OCI-LY1 (cell line): ENCODE data around the gene VMP1.
"Not testable (repeated sequence)": the region's sequence is repeated elsewhere in the genome, so short reads cannot be mapped to it uniquely, and the experiment has no call there.

Source experiments
- H2AFZ ChIP-seq: fragments of 200-600 bp; sonication (generic), shearing (Covaris generic); 2 replicates; pipeline ENCODE4 v1.6.0; 2014; ENCODE audit warnings: antibody characterized with exemption, mild to moderate bottlenecking, low read length
- H3F3A ChIP-seq: fragments of 200-600 bp; sonication (generic), shearing (Covaris generic); 2 replicates; pipeline ENCODE4 v1.6.0; 2014; ENCODE audit warnings: mild to moderate bottlenecking, antibody characterized with exemption, low read length, moderate library complexity; ENCODE audit not compliant: insufficient read depth
- H3K27ac ChIP-seq: fragments of 200-600 bp; sonication (generic); 2 replicates; pipeline ENCODE4 v1.5.1; 2014; ENCODE audit warnings: low read length, mixed run types, mild to moderate bottlenecking, low read depth; ENCODE audit not compliant: poor library complexity, severe bottlenecking
- H3K27me3 ChIP-seq: fragments of 200-600 bp; sonication (generic); 2 replicates; pipeline ENCODE4 v1.6.0; 2014; ENCODE audit warnings: antibody characterized with exemption, mild to moderate bottlenecking, low read length, moderate library complexity; ENCODE audit not compliant: insufficient read depth
- H3K36me3 ChIP-seq: fragments of 200-600 bp; sonication (generic); 2 replicates; pipeline ENCODE4 v1.6.1; 2014; ENCODE audit warnings: mild to moderate bottlenecking, antibody characterized with exemption, low read length, moderate library complexity, mixed read lengths; ENCODE audit not compliant: insufficient read depth
- H3K4me1 ChIP-seq: fragments of 200-600 bp; sonication (generic); 2 replicates; pipeline ENCODE4 v1.5.1; 2014; ENCODE audit warnings: mild to moderate bottlenecking, low read length, moderate library complexity; ENCODE audit not compliant: insufficient read depth, severe bottlenecking
- H3K4me2 ChIP-seq: fragments of 200-600 bp; sonication (generic), shearing (Covaris generic); 2 replicates; pipeline ENCODE4 v1.6.1; 2014; ENCODE audit warnings: low read length
- H3K4me3 ChIP-seq: fragments of 200-600 bp; sonication (generic); 2 replicates; pipeline ENCODE4 v1.5.1; 2014; ENCODE audit warnings: low read length, low read depth, mild to moderate bottlenecking, mixed read lengths; ENCODE audit not compliant: poor library complexity, severe bottlenecking
- H3K79me2 ChIP-seq: fragments of 200-600 bp; shearing (Covaris generic); 2 replicates; pipeline ENCODE4 v1.6.1; 2016; ENCODE audit warnings: mixed run types, low read length, mixed read lengths; ENCODE audit not compliant: insufficient read depth
- H3K9ac ChIP-seq: fragments of 200-600 bp; sonication (generic), shearing (Covaris generic); 2 replicates; pipeline ENCODE4 v1.6.1; 2014; ENCODE audit warnings: mild to moderate bottlenecking, low read length, mixed read lengths
- H3K9me2 ChIP-seq: fragments of 200-600 bp; sonication (generic), shearing (Covaris generic); 2 replicates; pipeline ENCODE4 v1.6.1; 2014; ENCODE audit warnings: low read depth, mild to moderate bottlenecking, low read length, mixed read lengths
- H3K9me3 ChIP-seq: fragments of 200-600 bp; shearing (Covaris generic); 2 replicates; pipeline ENCODE4 v1.6.1; 2014; ENCODE audit warnings: low read length, mixed read lengths
- H4K20me1 ChIP-seq: fragments of 200-600 bp; sonication (generic), shearing (Covaris generic); 2 replicates; pipeline ENCODE4 v1.6.0; 2016; ENCODE audit warnings: mild to moderate bottlenecking, low read length; ENCODE audit not compliant: insufficient read depth
- CTCF ChIP-seq: fragments of 200-600 bp; sonication (generic), shearing (Covaris generic); IDR thresholded peaks from 2 replicates; pipeline ENCODE4 v1.5.1; 2017; ENCODE audit warnings: mild to moderate bottlenecking, antibody characterized with exemption, low read length, moderate library complexity, mixed read lengths
- EZH2 ChIP-seq: fragments of 200-600 bp; sonication (generic), shearing (Covaris generic); IDR thresholded peaks from 2 replicates; pipeline ENCODE4 v1.8.0; 2017; ENCODE audit warnings: borderline replicate concordance, mixed run types, mild to moderate bottlenecking, antibody characterized with exemption, low read length, moderate library complexity, mixed read lengths

The VMP1 gene

GRCh38 chr17:59839651-59840328, 132.3 kb downstream of the VMP1 start:
- peaks cover 11% of the 10 kb centered on the region; the same call in 1 of the 2 replicates for H3K36me3 ChIP-seq
- H3F3A ChIP-seq, result no peaks in the 10 kb centered on the region
- TF ChIP-seq CTCF (no peak), EZH2 (no peak)
- H3K9ac ChIP-seq, result peak overlapping the region; percentile 16; the same call in 1 of the 2 replicates
- H3K4me2 ChIP-seq, result peak overlapping the region; percentile 69
- H3K79me2 ChIP-seq, result no peaks in the 10 kb centered on the region
- H3K9me3 ChIP-seq, result no peaks in the 10 kb centered on the region
- H3K9me2 ChIP-seq, result no peaks in the 10 kb centered on the region
- H3K4me3 ChIP-seq, result peak overlapping the region; percentile 63
- H4K20me1 ChIP-seq, result no peaks in the 10 kb centered on the region
- no peak overlapping the region for H2AFZ ChIP-seq
- peaks cover 48% of the 10 kb centered on the region for H3K4me1 ChIP-seq
- H3K27ac ChIP-seq, result peak overlapping the region; percentile 69
- H3K27me3 ChIP-seq, result no peaks in the 10 kb centered on the region

DNA sequence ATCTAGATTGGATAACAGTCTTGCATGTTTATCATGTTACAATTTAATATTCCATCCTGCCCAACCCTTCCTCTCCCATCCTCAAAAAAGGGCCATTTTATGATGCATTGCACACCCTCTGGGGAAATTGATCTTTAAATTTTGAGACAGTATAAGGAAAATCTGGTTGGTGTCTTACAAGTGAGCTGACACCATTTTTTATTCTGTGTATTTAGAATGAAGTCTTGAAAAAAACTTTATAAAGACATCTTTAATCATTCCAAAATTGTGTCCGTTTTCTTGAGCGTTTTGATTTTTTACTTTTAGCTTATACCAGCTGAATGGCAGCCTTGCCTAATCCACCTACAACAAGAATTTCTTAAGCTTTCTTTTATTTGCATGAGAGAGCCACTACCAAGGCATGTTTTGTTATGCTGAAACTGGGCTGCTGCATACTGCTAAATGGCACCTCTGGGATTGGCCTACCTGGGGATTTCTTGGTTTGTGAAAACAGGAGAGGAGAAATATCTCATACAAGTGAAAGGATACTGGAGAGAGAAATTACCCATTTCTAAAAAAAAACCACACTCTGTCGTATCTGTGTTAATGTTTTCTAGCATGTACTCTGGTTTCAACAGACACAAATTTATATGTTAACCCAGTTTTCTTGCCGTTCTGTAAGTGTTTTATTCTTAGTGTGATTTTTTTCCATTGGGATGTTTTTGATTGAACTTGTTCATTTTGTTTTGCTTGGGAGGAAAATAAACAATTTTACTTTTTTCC, 133.1 kb downstream of the VMP1 start:
- Histone ChIP-seq H3K79me2 (no peaks in the 10 kb centered on the region), H3K9me2 (no peaks in the 10 kb centered on the region), H3K9me3 (no peaks in the 10 kb centered on the region), H3K36me3 (peaks cover 11% of the 10 kb centered on the region; the same call in 1 of the 2 replicates), H4K20me1 (no peaks in the 10 kb centered on the region), H3K4me2 (peak overlapping the region; percentile 69; the same call in 1 of the 2 replicates), H3K9ac (no peak overlapping the region; the same call in 1 of the 2 replicates), H2AFZ (no peak overlapping the region), H3K4me1 (peaks cover 55% of the 10 kb centered on the region), H3K4me3 (peak overlapping the region; percentile 63), H3F3A (no peaks in the 10 kb centered on the region), H3K27ac (peak overlapping the region; percentile 37), H3K27me3 (no peaks in the 10 kb centered on the region)
- TF ChIP-seq EZH2, result no peak
- no peak for TF ChIP-seq CTCF

DNA sequence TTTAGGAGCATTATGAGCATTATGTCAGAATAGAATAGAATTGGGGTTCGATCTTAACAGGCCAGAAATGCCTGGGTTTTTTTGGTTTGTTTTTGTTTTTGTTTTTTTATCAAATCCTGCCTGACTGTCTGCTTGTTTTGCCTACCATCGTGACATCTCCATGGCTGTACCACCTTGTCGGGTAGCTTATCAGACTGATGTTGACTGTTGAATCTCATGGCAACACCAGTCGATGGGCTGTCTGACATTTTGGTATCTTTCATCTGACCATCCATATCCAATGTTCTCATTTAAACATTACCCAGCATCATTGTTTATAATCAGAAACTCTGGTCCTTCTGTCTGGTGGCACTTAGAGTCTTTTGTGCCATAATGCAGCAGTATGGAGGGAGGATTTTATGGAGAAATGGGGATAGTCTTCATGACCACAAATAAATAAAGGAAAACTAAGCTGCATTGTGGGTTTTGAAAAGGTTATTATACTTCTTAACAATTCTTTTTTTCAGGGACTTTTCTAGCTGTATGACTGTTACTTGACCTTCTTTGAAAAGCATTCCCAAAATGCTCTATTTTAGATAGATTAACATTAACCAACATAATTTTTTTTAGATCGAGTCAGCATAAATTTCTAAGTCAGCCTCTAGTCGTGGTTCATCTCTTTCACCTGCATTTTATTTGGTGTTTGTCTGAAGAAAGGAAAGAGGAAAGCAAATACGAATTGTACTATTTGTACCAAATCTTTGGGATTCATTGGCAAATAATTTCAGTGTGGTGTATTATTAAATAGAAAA, 133.8 kb downstream of the VMP1 start:
- H3K79me2 ChIP-seq, H3K9ac ChIP-seq: not testable (repeated sequence)
- H3K4me2 ChIP-seq, result peak overlapping the region; percentile 18; the same call in 1 of the 2 replicates

DNA sequence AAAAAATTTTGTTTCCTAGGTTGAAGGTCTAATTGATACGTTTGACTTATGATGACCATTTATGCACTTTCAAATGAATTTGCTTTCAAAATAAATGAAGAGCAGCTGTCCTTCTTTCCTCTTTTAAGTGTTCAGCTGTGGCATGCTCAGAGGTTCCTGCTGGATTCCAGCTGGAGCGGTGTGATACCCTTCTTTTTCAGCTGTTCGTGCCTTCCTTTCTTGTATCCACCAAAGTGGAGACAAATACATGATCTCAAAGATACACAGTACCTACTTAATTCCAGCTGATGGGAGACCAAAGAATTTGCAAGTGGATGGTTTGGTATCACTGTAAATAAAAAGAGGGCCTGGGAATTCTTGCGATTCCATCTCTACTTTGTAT, 134.4 kb downstream of the VMP1 start:
- not testable (repeated sequence) for H3K4me2 ChIP-seq, H3K9me3 ChIP-seq, H3F3A ChIP-seq, H3K9me2 ChIP-seq, H4K20me1 ChIP-seq, H3K4me3 ChIP-seq, H2AFZ ChIP-seq, H3K27ac ChIP-seq, H3K27me3 ChIP-seq, H3K79me2 ChIP-seq, H3K9ac ChIP-seq
- peaks cover 67% of the 10 kb centered on the region for H3K4me1 ChIP-seq
- peaks cover 11% of the 10 kb centered on the region; the same call in 1 of the 2 replicates for H3K36me3 ChIP-seq

More for the DNA sequence above, 133.8 kb downstream of the VMP1 start:
- H3K9me3 ChIP-seq, H3K9me2 ChIP-seq, H3F3A ChIP-seq, H3K27ac ChIP-seq, H4K20me1 ChIP-seq, H3K27me3 ChIP-seq, H3K4me3 ChIP-seq, H2AFZ ChIP-seq: not testable (repeated sequence)
- Histone ChIP-seq H3K4me1 (peaks cover 63% of the 10 kb centered on the region), H3K36me3 (peaks cover 11% of the 10 kb centered on the region; the same call in 1 of the 2 replicates)
